ENCODE measurements around the gene CCNL2.
"Not testable (repeated sequence)": the region's sequence is repeated elsewhere in the genome, so short reads cannot be mapped to it uniquely, and the experiment has no call there.

The CCNL2 gene

DNA sequence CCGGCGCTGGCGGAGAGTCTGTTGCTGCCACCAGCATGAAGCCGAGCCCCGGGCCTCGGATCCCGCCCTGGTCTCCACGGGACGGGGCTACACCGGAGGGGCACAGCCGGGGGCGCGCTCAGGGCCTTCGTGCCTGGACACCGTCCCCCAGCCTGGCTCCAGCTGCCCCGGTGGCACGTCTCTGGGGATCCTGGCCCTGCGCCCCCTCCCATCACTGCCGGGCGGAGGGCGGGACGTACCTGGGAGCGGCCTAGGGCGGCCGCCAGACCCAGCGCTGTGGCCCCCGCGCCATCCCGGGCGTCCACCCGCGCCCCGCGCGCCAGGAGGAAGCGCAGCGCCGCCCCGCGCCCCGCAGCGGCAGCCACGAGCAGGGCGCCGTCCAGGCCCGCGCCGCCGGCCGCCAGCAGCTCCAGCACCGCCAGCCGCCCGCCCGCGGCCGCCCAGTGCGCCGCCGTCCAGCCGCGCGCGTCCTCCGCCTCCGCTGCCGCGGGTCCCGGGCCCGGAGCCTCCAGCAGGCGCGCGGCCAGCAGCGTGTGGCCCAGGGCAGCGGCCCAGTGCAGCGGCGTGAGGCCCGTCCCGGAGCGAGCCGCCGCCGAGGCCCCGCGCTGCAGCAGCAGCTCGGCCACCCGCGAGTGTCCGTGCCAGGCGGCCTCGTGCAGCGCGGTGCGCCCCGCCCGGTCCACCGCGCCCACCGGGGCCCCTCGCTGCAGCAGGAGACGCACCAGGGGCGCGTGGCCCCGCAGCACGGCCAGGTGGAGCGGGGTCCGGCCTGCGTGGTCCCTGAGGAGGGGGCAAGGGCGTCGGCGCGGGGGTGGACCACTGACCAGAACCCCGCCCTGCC is 20.9 kb upstream of the CCNL2 start:
- DNase-seq (ENCODE audit: low spot score) = peak; percentile 47

DNA sequence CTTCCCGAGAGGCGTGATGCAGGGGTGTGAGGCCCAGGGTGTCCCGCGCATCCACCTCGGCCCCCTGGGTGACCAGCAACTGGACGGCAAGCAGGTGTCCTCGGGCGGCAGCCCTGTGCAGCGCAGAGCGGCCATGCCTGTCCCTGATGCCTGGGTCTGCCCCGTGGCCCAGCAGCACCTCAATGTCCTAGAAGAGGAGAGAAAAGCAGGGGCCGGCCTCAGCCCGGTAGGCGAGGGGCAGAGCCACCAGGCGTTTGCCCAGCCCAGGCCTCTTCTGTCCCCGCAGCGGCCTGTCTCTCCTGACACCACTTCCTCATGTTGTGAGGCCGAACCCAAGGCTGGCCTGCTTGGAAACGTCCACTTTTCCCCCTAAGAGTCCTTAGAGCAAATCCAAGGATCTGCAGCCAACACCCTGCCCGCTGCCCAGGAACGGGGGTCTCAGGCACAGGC is 20.3 kb upstream of the CCNL2 start:
- no peak for DNase-seq (ENCODE audit: low spot score)

DNA sequence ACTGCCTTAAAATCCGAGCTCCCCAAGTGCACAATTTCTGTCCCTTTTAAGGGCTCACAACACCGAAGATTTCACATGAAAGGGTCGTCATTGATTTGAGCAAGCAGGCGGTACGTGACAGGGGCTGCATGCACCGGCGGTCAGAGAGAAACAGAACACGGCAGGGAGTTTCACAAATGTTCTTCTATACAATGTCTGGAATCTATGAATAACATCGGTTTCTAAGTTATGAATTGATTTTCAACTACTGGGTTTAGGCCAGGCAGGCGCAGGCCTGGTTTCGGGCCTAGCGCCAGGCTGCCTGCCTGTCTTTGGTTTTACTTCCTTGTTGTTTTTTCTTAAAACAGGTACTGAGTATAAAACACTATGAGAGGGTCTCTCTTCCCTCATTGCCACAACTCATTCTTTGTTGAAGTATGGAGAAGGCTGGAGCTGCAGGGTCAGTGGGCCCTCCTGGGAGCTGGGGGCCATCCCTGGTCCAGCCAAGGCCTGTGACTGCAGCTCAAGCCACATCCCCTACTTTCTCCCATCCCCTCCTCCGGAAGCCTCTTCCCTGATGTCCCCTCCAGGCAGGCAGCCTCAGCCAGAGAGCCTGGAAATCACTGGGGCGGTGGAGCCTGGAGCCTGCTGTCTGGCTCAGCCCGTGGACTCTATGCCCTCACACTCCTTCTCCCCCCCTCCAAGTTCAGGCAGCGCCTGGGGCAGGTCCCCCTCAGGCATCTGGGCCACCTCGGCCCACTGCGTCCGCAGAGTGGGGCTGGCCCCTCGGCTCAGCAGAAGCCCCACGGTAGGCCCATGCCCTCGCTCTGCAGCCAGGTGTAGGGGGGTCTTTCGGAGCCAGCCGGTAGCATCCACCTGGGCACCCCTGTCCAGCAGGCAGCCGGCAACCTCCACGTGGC is 19.6 kb upstream of the CCNL2 start:
- DNase-seq (ENCODE audit: low spot score) = no peak

DNA sequence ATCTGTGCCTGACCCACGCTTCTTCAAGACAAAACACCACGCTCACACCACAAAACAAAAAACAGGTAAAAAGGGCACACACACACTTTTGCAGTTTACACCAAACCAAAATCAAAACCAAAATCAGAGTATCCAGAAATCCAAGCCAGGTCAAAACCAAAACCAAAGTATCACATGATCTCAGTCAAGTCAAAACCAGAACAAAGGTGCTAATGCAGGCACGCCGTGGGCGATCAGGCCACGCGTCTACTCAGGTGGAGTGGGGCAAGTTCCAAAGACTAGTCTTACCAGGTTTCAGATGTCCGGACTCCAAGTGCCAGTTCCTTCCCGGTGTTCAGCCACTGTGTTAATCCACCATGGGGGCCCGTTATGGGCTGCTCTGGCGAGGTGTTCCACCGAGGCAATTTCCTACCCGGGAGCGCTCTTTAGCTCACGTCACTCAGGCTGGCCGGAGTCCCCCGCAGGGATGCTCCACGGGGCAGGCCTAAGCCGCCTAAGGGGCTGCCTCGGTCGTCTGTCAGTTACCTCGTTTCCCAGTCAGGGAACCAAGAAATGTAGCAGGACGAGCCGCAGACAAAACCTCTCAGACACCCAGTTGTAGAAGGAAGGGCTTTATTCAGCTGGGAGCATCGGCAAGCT is 18.8 kb upstream of the CCNL2 start:
- not testable (repeated sequence) for DNase-seq (ENCODE audit: low spot score)

DNA sequence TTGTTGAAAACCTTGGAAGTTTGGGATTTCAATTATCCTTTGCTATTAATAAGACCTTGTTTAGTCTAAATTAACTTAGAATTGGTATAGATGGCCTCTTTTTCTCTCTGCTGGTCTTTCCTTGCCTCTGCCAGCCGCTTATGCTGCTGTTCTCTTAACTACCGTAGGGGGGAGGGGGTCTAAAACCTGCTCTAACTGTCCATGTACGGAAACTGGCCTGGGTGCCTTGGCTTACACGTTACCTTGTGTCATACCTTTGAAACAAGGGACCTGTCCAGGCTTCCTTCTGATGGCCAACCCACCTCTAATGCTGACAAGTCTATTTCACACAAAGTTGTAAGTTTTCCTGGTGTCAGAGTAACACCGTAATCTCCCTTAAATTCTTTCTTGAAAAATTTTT is 18.3 kb upstream of the CCNL2 start:
- DNase-seq (ENCODE audit: low spot score) = peak; percentile 48

DNA sequence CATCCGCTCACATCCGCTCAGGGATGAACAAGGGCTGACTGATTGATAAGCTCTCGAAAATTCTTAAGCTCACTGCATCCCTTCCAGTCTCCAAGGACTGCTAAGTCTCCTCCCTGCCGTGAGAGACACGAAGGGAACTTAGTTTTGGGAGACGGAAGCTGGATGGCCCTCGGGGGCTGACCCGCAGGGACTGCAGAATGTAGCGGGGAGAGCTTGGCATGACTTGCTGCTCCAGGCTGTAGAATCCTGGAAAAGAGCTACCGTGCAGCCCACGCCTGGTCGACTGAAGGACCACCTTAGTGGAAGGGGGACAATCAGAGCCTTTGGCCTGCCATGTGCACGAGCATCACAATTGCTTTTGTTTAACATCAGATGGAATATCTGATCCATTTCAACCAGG is 16.6 kb upstream of the CCNL2 start:
- no peak for DNase-seq (ENCODE audit: low spot score)

DNA sequence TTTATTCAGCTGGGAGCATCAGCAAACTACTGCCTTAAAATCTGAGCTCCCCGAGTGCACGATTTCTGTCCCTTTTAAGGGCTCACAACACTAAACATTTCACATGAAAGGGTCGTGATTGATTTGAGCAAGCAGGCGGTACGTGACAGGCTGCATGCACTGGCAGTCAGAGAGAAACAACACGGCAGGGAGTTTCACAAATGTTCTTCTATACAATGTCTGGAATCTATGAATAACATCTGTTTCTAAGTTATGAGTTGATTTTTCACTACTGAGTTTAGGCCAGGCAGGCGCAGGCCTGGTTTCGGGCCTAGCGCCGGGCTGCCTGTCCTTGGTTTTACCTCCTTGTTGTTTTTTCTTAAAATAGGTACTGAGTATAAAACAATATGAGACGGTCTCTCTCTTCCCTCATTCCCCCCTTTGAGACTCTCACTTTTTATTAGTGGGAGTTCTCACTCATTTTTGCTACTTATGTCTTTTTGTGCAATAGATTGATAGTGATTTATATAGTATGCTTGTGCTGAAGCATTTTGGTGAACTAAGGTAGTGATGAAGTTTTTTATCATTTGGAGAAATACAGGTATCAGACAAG is 13.3 kb upstream of the CCNL2 start:
- not testable (repeated sequence) for DNase-seq (ENCODE audit: low spot score)

DNA sequence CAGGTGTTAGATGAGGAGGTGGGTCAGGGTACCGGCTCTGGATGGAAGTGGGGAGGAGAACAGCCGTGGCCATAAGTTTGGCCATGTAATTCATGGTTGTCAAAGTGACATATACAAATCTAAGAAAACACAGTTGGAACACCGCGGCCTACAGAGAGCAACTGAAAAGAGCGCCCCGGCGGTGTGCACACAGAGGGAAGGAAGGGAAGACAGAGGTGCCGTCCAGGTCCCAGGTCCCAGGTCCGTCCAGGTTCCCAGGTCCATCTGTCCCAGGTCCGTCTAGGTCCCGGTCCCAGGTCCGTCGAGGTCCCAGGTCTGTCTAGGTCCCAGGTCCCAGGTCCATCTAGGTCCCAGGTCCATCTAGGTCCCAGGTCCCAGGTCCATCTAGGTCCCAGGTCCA is 12.5 kb upstream of the CCNL2 start:
- DNase-seq (ENCODE audit: low spot score) = no peak

DNA sequence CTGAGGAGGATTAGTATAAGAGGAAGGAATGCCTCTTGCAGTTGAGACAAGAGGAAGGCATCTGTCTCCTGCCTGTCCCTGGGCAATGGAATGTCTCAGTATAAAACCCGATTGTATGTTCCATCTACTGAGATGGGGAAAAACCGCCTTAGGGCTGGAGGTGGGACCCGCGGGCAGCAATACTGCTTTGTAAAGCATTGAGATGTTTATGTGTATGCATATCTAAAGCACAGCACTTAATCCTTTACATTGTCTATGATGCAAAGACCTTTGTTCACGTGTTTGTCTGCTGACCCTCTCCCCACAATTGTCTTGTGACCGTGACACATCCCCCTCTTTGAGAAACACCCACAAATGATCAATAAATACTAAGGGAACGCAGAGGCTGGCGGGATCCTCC is 11.1 kb upstream of the CCNL2 start:
- not testable (repeated sequence) for DNase-seq (ENCODE audit: low spot score)

DNA sequence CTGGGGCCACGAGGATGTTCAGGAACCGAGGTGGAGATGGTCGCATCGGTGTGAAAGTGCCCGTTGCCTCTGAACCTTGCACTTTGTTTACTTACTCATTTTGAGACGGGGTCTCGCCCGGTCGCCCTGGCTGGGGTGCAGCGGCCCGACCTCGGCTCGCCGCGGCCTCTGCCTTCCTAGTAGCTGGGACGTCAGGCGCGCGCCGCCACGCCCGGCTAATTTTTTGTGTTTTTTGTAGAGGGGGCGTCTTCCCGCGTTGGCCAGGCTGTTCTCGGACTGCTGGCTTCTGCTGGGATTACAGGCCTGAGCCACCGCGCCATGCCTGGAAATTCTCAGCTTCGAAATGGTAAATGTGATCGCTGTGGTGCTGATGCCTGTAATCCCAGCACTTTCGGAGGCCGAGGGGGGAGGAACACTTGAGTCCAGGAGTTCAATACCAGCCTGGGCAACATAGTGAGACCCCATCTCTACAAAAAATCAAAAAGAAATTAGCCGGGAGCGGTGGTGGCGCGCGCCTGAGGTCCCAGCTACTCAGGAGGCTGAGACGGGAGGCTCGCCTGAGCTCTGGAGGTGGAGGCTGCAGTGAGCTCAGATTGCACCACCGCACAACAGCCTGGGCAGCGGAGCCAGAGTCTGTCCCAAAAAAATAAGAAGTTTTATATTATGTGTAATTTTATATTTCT is 8.6 kb upstream of the CCNL2 start:
- DNase-seq (ENCODE audit: low spot score) = no peak

DNA sequence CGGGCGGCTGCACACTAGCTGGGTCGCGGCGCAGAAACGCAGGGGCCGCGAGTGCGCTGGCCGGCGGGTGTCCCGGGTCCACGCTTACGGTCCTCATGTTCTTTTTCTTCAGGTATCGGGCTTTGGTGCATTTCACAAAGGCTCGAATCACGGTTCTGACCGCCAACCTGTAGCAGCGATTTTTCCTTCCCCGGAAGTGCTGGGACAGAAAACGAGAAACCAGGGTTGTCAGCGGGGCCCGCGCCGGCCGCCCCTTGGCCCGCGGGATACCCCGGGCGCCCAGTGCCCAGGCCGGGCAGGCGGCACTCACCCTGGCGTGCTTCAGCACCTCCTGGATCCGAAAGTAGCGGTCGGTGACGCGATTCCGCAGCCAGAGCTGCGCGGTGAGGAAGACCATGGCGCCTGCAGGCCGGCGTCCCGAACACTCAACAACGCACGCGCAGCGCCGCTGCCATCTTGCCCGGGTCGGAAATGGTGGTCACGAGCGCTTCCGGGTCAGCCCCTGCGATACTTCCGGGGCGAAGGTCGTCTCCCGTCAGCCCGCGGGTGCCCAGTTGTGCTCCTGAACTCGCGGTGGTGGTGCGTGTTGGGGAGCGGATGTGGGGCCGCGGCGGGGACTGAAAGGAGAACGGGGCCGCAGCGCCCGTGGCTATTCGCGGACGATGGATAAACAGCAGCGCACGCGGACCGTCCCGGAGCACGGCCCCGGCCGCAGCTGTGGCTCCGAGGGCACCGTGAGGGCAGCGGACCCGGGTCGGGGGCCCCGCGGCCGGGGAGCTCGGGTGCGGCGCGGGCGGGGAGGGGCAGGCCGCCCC is 7.9 kb upstream of the CCNL2 start, which contains the start of gene MRPL20:
TSS of gene MRPL20 (minus strand) at position 473 of the 815 bp plus-strand sequence. CDS start at position 397, 76 bp downstream.
- DNase-seq (ENCODE audit: low spot score) = peak; percentile 98

DNA sequence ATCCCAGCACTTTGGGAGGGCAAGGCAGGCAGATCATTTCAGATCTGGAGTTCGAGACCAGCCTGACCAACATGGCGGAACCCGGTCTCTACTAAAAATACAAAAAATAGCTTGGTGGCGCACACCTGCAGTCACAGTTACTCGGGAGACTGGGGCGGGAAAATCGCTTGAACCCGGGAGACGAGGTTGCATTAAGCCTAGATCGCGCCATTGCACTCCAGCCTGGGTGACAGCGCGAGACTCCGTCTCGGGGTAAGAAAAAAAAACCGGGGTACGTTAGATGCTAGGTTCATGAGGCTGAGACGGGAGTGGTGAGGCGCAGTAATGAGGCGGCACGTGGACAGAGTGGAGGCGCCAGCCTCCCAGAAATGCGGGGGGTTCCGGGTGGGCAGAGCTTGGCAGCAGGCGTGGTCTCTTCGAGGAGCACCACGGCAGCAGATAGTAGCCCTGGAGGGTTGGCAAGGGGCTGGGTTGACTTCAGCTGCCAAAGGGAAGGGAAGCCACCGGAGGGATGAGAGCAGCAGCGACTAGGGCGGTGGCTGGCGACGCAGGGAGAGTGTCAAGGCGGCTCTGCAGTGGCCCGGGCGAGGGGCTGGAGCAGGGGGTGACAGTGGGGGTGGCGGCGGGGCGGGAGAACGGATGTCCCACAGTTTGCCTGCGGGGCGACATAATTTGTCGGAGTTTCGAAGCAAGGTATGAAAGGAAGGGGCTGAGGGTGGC is 7.1 kb upstream of the CCNL2 start:
- DNase-seq (ENCODE audit: low spot score) = no peak

DNA sequence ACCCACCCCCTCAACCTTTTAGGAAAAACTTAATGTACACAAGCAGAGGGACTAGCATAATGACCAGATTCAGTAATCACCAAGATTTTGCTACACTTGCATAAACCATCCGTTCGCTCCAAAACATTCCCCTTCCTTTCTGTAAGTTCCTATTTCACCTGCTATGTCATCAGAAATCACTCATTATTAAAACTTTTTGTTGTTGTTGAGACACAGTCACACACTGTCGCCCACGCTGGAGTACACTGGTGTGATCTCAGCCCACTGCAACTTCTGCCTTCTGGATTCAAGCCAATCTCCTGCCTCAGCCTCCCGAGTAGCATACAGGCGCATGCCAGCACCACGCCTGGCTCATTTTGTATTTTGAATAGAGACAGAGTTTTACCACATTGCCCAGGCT is 4.5 kb upstream of the CCNL2 start:
- DNase-seq (ENCODE audit: low spot score) = no peak

DNA sequence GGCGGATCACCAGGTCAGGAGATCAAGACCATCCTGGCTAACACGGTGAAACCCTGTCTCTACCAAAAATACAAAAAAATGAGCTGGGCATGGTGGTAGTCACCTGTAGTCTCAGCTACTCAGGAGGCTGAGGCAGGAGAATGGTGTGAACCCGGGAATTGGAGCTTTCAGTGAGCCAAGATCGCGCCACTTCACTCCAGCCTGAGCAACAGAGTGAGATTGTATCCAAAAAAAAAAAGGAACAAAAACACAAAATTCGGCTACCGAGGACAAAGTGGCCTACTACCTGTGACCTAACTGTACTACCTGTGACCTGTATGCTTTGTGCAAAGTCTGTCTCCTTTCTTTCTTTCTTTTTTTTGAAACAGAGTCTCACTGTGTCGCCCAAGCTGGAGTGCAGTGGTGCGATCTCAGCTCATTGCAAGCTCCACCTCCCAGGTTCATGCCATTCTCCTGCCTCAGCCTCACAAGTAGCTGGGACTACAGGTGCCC is 3.8 kb upstream of the CCNL2 start:
- not testable (repeated sequence) for DNase-seq (ENCODE audit: low spot score)

DNA sequence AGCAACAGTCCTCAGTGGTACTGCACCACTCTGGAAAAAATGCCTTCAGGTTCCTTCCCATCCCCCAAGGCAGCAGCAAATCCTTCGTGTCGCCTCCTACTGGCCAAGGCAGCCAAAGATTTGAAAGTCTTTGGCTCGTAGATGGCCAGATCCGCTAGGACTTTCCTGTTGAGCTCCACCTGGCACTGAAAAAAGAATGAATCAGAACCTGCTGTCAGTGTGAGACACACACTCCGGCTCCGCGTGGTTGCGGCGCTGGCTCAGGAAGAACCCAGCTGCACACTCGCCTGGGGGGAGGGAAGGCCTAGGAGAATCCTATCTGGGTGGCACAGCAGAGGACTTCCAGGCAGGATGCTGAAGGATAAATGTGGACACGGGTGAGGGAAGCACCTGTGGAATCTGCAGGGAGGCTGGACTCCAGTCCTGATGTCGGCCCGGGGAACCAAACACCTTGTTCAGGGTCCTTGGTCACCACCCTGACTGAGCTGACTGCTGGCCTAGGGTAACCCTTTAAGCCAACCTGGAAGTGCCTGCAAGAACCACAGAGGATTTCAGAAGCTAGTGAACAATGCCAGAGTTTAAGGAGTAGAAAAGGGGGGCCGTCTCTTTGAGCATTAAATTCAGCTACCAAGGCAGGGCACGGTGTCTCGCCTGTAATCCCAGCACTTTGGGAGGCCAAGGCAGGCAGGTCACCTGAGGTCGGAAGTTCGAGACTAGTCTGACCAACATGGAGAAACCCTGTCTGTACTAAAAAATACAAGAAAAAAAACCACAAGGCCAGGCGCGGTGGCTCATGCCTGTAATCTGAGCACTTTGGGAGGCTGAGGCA is 3.2 kb upstream of the CCNL2 start:
- peak; percentile 66 for DNase-seq (ENCODE audit: low spot score)

DNA sequence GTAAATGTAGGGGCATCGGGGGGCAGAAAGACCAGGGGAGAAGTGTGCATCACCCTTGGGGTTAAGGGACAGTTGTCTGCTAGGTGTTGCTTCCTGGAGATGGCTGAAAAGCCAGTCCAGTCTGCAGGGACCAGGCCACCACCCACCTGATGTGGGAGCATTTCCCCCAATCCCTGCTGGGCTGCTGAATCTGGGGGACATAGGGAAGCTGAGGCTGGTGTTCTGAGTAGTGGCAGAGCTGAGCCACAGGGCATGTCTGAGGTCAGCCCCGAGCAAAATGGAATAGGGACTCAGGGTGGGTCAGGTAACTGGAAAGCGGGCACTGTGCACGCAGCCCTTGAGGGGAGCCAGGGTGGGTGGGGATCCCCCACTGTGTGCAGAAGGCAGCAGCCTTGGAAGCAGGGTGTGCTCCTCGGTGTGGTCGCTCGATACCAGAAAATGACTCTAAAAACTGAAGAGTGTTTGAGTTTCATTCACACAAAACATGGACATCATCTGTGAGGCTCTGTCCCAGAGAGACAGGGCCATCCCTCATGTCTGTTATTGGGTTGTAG is 2.4 kb upstream of the CCNL2 start:
- no peak for DNase-seq (ENCODE audit: low spot score)

DNA sequence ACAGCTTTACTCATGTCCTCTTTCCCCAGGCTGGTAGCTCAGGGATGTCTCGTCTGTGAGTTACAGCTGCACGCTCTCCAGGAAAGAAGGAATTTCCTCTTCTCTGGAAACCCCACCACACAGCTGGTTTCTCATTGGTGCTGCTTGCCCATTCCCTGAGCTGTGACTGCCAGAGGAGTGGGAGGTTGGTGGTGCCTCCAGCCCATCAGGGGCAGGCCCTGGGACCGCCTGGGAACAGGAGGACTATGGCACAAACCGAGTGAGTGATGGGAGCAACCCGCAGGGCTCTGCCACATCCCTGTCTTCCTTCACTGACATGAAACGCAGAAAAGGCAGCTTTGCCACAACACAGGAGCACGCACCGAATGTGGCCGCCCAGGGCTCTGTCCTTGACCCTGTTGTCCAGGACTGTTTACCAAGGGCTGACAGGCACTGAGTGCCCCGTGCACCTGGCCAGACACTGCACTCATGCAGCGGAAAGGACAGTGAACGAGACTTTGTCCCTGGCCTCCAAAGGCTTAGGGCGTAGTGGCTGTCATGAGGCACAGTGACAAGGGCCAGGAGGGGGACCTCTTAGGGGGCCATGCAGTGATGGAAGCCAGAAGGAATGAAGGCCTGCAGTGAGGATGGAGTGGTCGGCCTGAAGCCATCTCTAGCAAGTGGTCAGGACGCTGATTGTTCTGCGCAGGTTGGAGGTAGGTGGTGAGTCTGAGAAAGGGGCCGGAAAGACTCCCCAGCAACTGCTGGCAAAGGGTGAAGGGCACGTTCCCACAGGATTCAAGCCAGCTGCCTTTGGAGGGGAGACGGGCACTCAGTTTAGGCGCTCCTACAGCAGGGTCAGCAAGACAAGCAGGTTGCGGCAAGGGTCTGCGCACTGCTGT is 1.7 kb upstream of the CCNL2 start:
- no peak for DNase-seq (ENCODE audit: low spot score)

All from HuH-7 (cell line).